Measurements from ENCODE around the gene RNF212. TPM values are rescaled to one million over a fixed set of nuclear protein-coding genes. Genes with fewer than 3 reads are reported as not detected.

Gene RNF212, protein sequence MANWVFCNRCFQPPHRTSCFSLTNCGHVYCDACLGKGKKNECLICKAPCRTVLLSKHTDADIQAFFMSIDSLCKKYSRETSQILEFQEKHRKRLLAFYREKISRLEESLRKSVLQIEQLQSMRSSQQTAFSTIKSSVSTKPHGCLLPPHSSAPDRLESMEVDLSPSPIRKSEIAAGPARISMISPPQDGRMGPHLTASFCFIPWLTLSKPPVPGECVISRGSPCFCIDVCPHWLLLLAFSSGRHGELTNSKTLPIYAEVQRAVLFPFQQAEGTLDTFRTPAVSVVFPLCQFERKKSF
- 3.2 TPM for total RNA-seq
- 1 to 10 TPM; 2.8 to 5.4 (median 3.2) TPM for polyA plus RNA-seq

DNA sequence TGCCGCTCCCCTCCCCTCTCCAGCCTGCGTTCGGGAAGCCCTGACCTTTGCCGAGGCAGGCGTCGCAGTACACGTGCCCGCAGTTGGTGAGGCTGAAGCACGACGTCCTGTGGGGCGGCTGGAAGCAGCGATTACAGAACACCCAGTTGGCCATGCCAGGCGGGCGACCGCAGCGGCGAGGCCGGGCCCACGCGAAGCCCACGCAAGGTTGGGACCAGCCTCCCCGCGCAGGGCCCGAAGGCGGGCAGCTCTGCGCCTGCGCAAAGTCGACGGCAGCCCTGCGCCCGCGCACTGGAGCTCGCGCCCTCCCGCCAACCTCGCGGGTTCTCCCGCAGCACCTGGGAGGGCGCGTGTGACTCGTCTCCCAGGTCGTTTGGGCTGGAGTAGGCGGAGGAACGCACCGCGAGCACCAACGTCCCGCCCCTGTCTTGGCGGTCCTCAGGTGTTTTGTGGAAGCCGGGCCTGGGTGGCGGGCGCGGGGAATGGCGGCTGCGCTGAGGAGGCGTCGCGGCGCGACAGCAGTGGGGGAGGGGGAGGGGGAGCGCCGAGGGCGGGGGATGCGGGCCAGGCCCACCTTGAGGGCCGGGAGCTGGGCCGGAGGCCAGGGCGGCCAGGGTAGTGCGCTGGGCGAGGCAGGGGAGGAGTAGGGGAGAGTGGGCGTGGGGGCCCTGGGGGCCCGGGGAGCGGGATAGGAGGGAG, at the start of gene RNF212:
Gene RNF212 (minus strand): TSS at position 254 of the 699 bp plus-strand sequence. CDS start 100 bp downstream, at position 154.
- peaks cover 0 to 2% (median 0%) of the 10 kb centered on the region in 7 donors for H3K9me3 Mint-ChIP-seq
- Histone ChIP-seq H3K27ac (ENCODE audit: insufficient read depth, low read length, poor library complexity, severe bottlenecking) (no peak within 1 kb of the TSS), H3K36me3 (ENCODE audit: control insufficient read depth, insufficient read depth, low read length) (no peaks in the 10 kb centered on the region), H3K4me1 (ENCODE audit: control insufficient read depth, insufficient read depth, low read length, poor library complexity, severe bottlenecking) (no peaks in the 10 kb centered on the region), H3K9me3 (ENCODE audit: control insufficient read depth in 2 of 2, low read length in 2 of 2) (no peaks in the 10 kb centered on the region), H3K4me3 (ENCODE audit: low read depth, low read length) (no peak within 1 kb of the TSS), H3K27me3 (ENCODE audit: control insufficient read depth, insufficient read depth, low read length) (peaks cover 1% of the 10 kb centered on the region)
- no peak within 1 kb of the TSS for H3K27ac Mint-ChIP-seq
- peaks cover 49% of the 10 kb centered on the region for H3K27me3 Mint-ChIP-seq
- peak; percentile 20 to 44 (median 33) for DNase-seq
- no peaks in the 10 kb centered on the region for H3K36me3 Mint-ChIP-seq
- H3K4me1 Mint-ChIP-seq = peaks cover 0 to 10% (median 6%) of the 10 kb centered on the region in 4 donors
- ATAC-seq (ENCODE audit: low read depth in 2 of 2) = peak; percentile 43 to 48
- peak within 1 kb of the TSS in 3 of 4 donors; percentile 30 to 65 (median 42) for H3K4me3 Mint-ChIP-seq

DNA sequence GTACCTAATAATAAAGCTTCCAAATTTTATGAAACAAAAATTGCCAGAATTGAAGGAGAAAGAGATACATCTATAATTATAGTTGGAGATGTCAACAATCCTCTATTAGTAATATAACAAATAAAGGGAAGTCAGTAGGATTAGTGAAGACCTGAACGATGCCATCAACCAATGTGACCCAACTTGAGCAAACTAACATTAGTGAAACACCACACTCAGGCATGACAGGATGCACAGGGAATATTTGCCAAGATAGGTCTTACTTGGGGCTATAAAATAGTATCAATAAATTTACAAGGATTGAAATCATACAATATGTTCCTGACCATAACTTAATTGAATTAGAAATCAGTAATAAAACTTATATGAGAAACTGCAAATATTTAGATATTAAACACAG, 47.0 kb upstream of the RNF212 start:
- Histone ChIP-seq H3K9me3 (ENCODE audit: control insufficient read depth in 2 of 2, low read length in 2 of 2) (peaks cover 2 to 8% of the 10 kb centered on the region in 2 experiments), H3K27ac (ENCODE audit: insufficient read depth, low read length, poor library complexity, severe bottlenecking) (no peak overlapping the region), H3K4me3 (ENCODE audit: low read depth, low read length) (no peak overlapping the region), H3K4me1 (ENCODE audit: control insufficient read depth, insufficient read depth, low read length, poor library complexity, severe bottlenecking) (no peaks in the 10 kb centered on the region), H3K27me3 (ENCODE audit: control insufficient read depth, insufficient read depth, low read length) (peaks cover 8% of the 10 kb centered on the region), H3K36me3 (ENCODE audit: control insufficient read depth, insufficient read depth, low read length) (no peaks in the 10 kb centered on the region)
- Mint-ChIP-seq H3K27ac (no peak overlapping the region), H3K4me3 (no peak overlapping the region), H3K4me1 (peaks cover 0 to 2% (median 0%) of the 10 kb centered on the region in 4 donors), H3K36me3 (no peaks in the 10 kb centered on the region), H3K27me3 (peaks cover 40% of the 10 kb centered on the region), H3K9me3 (peaks cover 0 to 8% (median 5%) of the 10 kb centered on the region in 7 donors)
- ATAC-seq (ENCODE audit: low read depth in 2 of 2) (no peak), DNase-seq (no peak)

DNA sequence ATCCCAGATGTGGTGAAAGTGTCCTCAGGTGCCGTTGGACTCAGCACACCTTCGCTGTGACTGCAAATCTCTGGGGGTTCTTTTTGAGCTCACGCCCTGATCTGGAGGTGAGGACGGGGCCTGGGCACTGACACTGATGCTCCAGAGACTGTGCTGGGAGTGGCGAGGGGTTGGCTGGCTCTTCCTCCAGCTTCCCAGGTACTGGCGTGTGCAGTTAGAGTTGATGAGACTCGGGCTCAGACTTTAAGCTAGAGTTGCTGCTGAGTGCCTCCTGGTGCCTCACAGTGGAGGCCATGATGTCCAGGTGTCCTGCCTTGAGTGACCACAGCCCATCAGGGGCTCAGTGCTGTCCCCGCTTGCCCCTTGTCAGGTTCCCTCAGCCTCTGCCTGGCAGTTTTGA, 42.7 kb upstream of the RNF212 start:
- DNase-seq (no peak), ATAC-seq (ENCODE audit: low read depth in 2 of 2) (no peak)
- Histone ChIP-seq H3K36me3 (ENCODE audit: control insufficient read depth, insufficient read depth, low read length) (no peaks in the 10 kb centered on the region), H3K4me1 (ENCODE audit: control insufficient read depth, insufficient read depth, low read length, poor library complexity, severe bottlenecking) (no peaks in the 10 kb centered on the region), H3K4me3 (ENCODE audit: low read depth, low read length) (no peak overlapping the region), H3K27me3 (ENCODE audit: control insufficient read depth, insufficient read depth, low read length) (peaks cover 6% of the 10 kb centered on the region), H3K9me3 (ENCODE audit: control insufficient read depth in 2 of 2, low read length in 2 of 2) (peaks cover 2 to 8% of the 10 kb centered on the region in 2 experiments), H3K27ac (ENCODE audit: insufficient read depth, low read length, poor library complexity, severe bottlenecking) (no peak overlapping the region)
- Mint-ChIP-seq H3K27me3 (peaks cover 37% of the 10 kb centered on the region), H3K36me3 (no peaks in the 10 kb centered on the region), H3K4me1 (no peaks in the 10 kb centered on the region), H3K9me3 (peaks cover 0 to 8% (median 3%) of the 10 kb centered on the region in 7 donors), H3K27ac (no peak overlapping the region), H3K4me3 (no peak overlapping the region)

DNA sequence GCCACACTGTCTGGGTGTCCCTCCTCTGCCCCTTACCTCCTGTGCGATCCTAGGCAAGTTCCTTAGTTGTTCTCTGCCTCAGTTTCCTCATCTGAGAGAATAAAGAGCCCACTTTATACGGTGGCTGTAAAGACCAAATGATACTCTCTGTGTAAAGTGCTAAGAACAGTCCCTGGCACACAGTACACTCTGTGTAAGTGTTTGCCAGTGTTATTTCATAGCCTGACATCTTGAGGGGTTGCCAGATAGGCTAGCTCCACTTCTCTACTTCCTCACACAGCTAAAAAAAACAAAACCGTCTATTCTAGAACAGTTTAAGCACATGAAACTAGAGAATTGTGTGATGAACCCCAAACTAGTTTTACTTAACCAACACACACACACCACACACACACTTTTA, 42.0 kb upstream of the RNF212 start:
- H3K9me3 ChIP-seq (ENCODE audit: control insufficient read depth in 2 of 2, low read length in 2 of 2) = peaks cover 2 to 8% of the 10 kb centered on the region in 2 experiments
- H3K4me3 Mint-ChIP-seq = no peak overlapping the region
- no peak overlapping the region for H3K27ac Mint-ChIP-seq
- H3K36me3 Mint-ChIP-seq = no peaks in the 10 kb centered on the region
- H3K4me3 ChIP-seq (ENCODE audit: low read depth, low read length) = no peak overlapping the region
- no peaks in the 10 kb centered on the region for H3K36me3 ChIP-seq (ENCODE audit: control insufficient read depth, insufficient read depth, low read length)
- H3K27me3 ChIP-seq (ENCODE audit: control insufficient read depth, insufficient read depth, low read length) = peaks cover 6% of the 10 kb centered on the region
- no peak for ATAC-seq (ENCODE audit: low read depth in 2 of 2)
- H3K4me1 ChIP-seq (ENCODE audit: control insufficient read depth, insufficient read depth, low read length, poor library complexity, severe bottlenecking) = no peaks in the 10 kb centered on the region
- H3K27ac ChIP-seq (ENCODE audit: insufficient read depth, low read length, poor library complexity, severe bottlenecking) = no peak overlapping the region
- no peak for DNase-seq
- no peaks in the 10 kb centered on the region for H3K4me1 Mint-ChIP-seq
- peaks cover 29% of the 10 kb centered on the region for H3K27me3 Mint-ChIP-seq
- peaks cover 0 to 8% (median 3%) of the 10 kb centered on the region in 7 donors for H3K9me3 Mint-ChIP-seq

DNA sequence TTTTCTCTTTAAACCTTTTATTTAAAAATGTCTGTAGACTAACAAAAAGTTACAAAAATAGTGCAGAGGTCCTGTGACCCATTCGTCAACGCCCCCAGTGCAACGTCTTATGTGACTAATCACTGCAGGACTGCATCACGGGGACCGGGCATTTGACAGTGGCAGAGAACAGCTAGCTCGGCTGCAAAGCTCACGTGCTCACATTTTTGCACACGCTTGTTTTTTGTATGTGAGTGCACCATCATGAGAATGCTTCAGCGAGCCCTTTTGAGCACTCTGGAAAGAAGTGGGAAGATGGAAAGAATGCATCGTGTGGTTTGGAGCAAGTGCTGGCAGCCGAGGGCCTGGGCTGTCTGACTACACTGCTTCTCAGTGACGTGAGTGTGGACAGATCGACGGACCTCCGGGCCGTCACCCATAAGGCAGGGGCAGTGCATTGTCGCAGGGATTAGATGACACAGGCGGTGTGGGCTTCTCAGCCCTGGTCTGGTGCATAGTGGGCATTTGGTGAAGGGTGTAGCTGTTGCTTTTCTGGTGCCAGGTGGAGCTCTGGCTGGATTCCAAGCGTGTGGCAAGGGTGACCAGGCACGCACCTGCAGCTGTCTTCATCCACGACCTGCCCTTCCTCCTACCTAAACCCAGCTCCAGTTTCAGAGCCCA, 41.3 kb upstream of the RNF212 start:
- H3K27me3 ChIP-seq (ENCODE audit: control insufficient read depth, insufficient read depth, low read length) = peaks cover 6% of the 10 kb centered on the region
- Mint-ChIP-seq H3K27ac (no peak overlapping the region), H3K4me3 (no peak overlapping the region), H3K4me1 (no peaks in the 10 kb centered on the region), H3K27me3 (peaks cover 28% of the 10 kb centered on the region), H3K36me3 (no peaks in the 10 kb centered on the region), H3K9me3 (peaks cover 0 to 8% (median 3%) of the 10 kb centered on the region in 7 donors)
- no peaks in the 10 kb centered on the region for H3K36me3 ChIP-seq (ENCODE audit: control insufficient read depth, insufficient read depth, low read length)
- ATAC-seq (ENCODE audit: low read depth in 2 of 2) (no peak), DNase-seq (no peak)
- H3K4me1 ChIP-seq (ENCODE audit: control insufficient read depth, insufficient read depth, low read length, poor library complexity, severe bottlenecking) = no peaks in the 10 kb centered on the region
- H3K4me3 ChIP-seq (ENCODE audit: low read depth, low read length) = no peak overlapping the region
- peaks cover 2 to 8% of the 10 kb centered on the region in 2 experiments for H3K9me3 ChIP-seq (ENCODE audit: control insufficient read depth in 2 of 2, low read length in 2 of 2)
- no peak overlapping the region for H3K27ac ChIP-seq (ENCODE audit: insufficient read depth, low read length, poor library complexity, severe bottlenecking)

DNA sequence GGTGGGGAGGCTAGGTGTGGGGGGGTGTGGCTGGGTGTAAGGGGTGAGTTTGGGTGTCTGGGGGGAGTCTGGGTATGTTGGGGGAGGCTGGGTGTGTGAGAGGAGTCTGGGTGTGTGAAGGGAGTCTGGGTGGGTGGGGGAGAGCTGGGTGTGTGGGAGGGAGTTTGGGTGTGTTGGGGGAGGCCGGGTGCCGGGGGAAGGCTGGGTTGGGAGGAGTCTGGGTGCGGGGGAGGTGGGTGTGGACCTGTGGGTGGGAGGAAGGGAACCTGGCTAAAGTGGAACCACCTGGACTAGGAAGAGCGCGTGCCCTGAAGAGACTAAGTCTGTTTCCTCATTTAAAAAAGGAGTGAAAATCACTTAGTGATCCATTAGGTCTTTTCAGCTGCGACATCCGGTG, 40.8 kb upstream of the RNF212 start:
- peaks cover 2 to 8% of the 10 kb centered on the region in 2 experiments for H3K9me3 ChIP-seq (ENCODE audit: control insufficient read depth in 2 of 2, low read length in 2 of 2)
- no peak overlapping the region for H3K4me3 ChIP-seq (ENCODE audit: low read depth, low read length)
- no peak overlapping the region for H3K27ac ChIP-seq (ENCODE audit: insufficient read depth, low read length, poor library complexity, severe bottlenecking)
- Mint-ChIP-seq H3K4me1 (no peaks in the 10 kb centered on the region), H3K4me3 (no peak overlapping the region), H3K27ac (no peak overlapping the region), H3K27me3 (peaks cover 26% of the 10 kb centered on the region), H3K36me3 (no peaks in the 10 kb centered on the region), H3K9me3 (peaks cover 0 to 8% (median 3%) of the 10 kb centered on the region in 7 donors)
- DNase-seq (no peak), ATAC-seq (ENCODE audit: low read depth in 2 of 2) (no peak)
- H3K27me3 ChIP-seq (ENCODE audit: control insufficient read depth, insufficient read depth, low read length) = peaks cover 6% of the 10 kb centered on the region
- no peaks in the 10 kb centered on the region for H3K36me3 ChIP-seq (ENCODE audit: control insufficient read depth, insufficient read depth, low read length)
- H3K4me1 ChIP-seq (ENCODE audit: control insufficient read depth, insufficient read depth, low read length, poor library complexity, severe bottlenecking) = no peaks in the 10 kb centered on the region

DNA sequence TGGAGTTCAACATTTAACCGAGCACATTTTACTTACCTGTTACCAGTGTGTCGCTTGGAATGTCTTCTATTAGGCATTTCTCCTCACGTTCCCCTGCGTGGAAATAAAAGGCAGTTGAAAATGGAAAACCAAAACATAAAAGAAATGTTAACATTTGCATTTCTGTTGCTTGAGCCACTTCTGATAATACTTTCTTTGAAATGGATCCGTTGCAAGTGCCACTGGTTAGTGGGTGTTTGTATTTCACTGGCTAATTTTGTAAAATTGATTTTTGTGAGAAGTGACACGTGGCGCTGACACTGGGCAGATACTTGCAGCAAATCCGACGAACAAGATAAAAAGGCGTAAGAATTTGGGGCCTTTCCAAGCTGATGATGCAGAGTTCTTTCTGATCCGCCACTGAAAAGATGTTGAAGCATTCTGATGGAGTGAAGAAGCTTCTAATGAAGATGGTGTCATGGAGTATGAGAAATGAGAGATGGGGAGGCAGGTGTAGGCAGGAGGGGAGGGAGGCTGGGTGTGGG, 40.3 kb upstream of the RNF212 start:
- H3K4me3 Mint-ChIP-seq = no peak overlapping the region
- no peaks in the 10 kb centered on the region for H3K4me1 ChIP-seq (ENCODE audit: control insufficient read depth, insufficient read depth, low read length, poor library complexity, severe bottlenecking)
- no peaks in the 10 kb centered on the region for H3K36me3 ChIP-seq (ENCODE audit: control insufficient read depth, insufficient read depth, low read length)
- H3K9me3 Mint-ChIP-seq = peaks cover 0 to 8% (median 3%) of the 10 kb centered on the region in 7 donors
- ATAC-seq (ENCODE audit: low read depth in 2 of 2) (no peak), DNase-seq (no peak)
- H3K27ac ChIP-seq (ENCODE audit: insufficient read depth, low read length, poor library complexity, severe bottlenecking) = no peak overlapping the region
- peaks cover 6% of the 10 kb centered on the region for H3K27me3 ChIP-seq (ENCODE audit: control insufficient read depth, insufficient read depth, low read length)
- H3K27me3 Mint-ChIP-seq = peaks cover 23% of the 10 kb centered on the region
- H3K9me3 ChIP-seq (ENCODE audit: control insufficient read depth in 2 of 2, low read length in 2 of 2) = peaks cover 2 to 8% of the 10 kb centered on the region in 2 experiments
- no peaks in the 10 kb centered on the region for H3K36me3 Mint-ChIP-seq
- peak overlapping the region in 1 of 3 donors; percentile 46 for H3K27ac Mint-ChIP-seq
- no peaks in the 10 kb centered on the region for H3K4me1 Mint-ChIP-seq
- H3K4me3 ChIP-seq (ENCODE audit: low read depth, low read length) = no peak overlapping the region
